OCI-LY7 (cell line): ENCODE results near the gene SDC3. TPM values are rescaled to one million over a fixed set of nuclear protein-coding genes. Genes with fewer than 3 reads are reported as not detected.

Experiments used
- BruUV-seq: library from RNA; stranded (reverse); fragments of 400-500 nt; replicated peaks from 2 replicates; lab custom pipeline; 2021; lab: Mats Ljungman, UMichigan
- CTCF ChIA-PET: fragments of 300-600 bp; sonication (Branson Sonifier 250); formaldehyde crosslinking; loops from one replicate; lab custom pipeline; 2022; ENCODE audit warnings: antibody characterized with exemption; ENCODE audit not compliant: unreplicated experiment; lab: Charles Lee
- POLR2A ChIA-PET: fragments of 300-600 bp; sonication (Branson Sonifier 250); formaldehyde crosslinking; loops from one replicate; lab custom pipeline; 2022; ENCODE audit warnings: antibody characterized with exemption; lab: Charles Lee
- DNase-seq: peaks from one replicate; pipeline ENCODE4 v3.0.0-alpha.2; 2015; ENCODE audit warnings: low spot score
- H2AFZ ChIP-seq: fragments of 200-600 bp; sonication (generic), shearing (Covaris generic); 2 replicates; pipeline ENCODE4 v1.6.1; 2014; ENCODE audit warnings: mild to moderate bottlenecking, antibody characterized with exemption, low read length, moderate library complexity
- H3K27ac ChIP-seq: fragments of 200-600 bp; sonication (generic); 2 replicates; pipeline ENCODE4 v1.5.1; 2014; ENCODE audit warnings: mixed run types, low read depth, mild to moderate bottlenecking, moderate library complexity, low read length, inconsistent platforms; ENCODE audit not compliant: poor library complexity, severe bottlenecking
- H3K36me3 ChIP-seq: fragments of 200-600 bp; sonication (generic); 2 replicates; pipeline ENCODE4 v1.6.1; 2014; ENCODE audit warnings: mild to moderate bottlenecking, antibody characterized with exemption, low read length, moderate library complexity, mixed read lengths; ENCODE audit not compliant: insufficient read depth
- H3K4me1 ChIP-seq: fragments of 200-600 bp; sonication (generic); 2 replicates; pipeline ENCODE4 v1.5.1; 2014; ENCODE audit warnings: mild to moderate bottlenecking, low read length; ENCODE audit not compliant: insufficient read depth, poor library complexity, severe bottlenecking
- H3K4me2 ChIP-seq: fragments of 200-600 bp; sonication (generic); 2 replicates; pipeline ENCODE4 v1.6.1; 2014; ENCODE audit warnings: mild to moderate bottlenecking, low read length
- H3K4me3 ChIP-seq: fragments of 200-600 bp; sonication (generic); 2 replicates; pipeline ENCODE4 v1.5.1; 2014; ENCODE audit warnings: mild to moderate bottlenecking, low read depth, low read length; ENCODE audit not compliant: poor library complexity, severe bottlenecking
- H3K79me2 ChIP-seq: fragments of 200-600 bp; sonication (generic); 2 replicates; pipeline ENCODE4 v1.6.1; 2016; ENCODE audit warnings: low read depth, mild to moderate bottlenecking, low read length, moderate library complexity, mixed read lengths; ENCODE audit not compliant: insufficient read depth
- H3K9me2 ChIP-seq: fragments of 200-600 bp; sonication (generic); 2 replicates; pipeline ENCODE4 v1.6.1; 2016; ENCODE audit warnings: mild to moderate bottlenecking, low read length, mixed read lengths; ENCODE audit not compliant: insufficient read depth
- H3K9me3 ChIP-seq: fragments of 200-600 bp; sonication (generic); 2 replicates; pipeline ENCODE4 v1.6.1; 2014; ENCODE audit warnings: mild to moderate bottlenecking, mixed run types, low read length, mixed read lengths
- H4K20me1 ChIP-seq: fragments of 200-600 bp; sonication (generic); 2 replicates; pipeline ENCODE4 v1.6.1; 2014; ENCODE audit warnings: mild to moderate bottlenecking, antibody characterized with exemption, low read length, moderate library complexity, mixed read lengths; ENCODE audit not compliant: insufficient read depth
- CTCF ChIP-seq: fragments of 200-600 bp; sonication (generic); conservative IDR thresholded peaks from 2 replicates; pipeline ENCODE4 v1.5.1; 2014; ENCODE audit warnings: mild to moderate bottlenecking, antibody characterized with exemption, low read length, moderate library complexity, mixed read lengths
- EZH2phosphoT487 ChIP-seq: fragments of 200-600 bp; sonication (generic); IDR thresholded peaks from 2 replicates; pipeline ENCODE4 v1.6.1; 2018; ENCODE audit warnings: low read depth, borderline replicate concordance, mild to moderate bottlenecking, mixed run types, antibody characterized with exemption, low read length, moderate library complexity, mixed read lengths
- intact Hi-C: fragments of 100-400 bp; cut with micrococcal nuclease; formaldehyde crosslinking; loops from one replicate; pipeline ENCODE4 v1.10.0; 2022; ENCODE audit not compliant: unreplicated experiment
- total RNA-seq, 2 experiments: library from RNA; depleted of rRNA in 1 of 2; stranded (reverse); fragments of >200 nt in 1 of 2; shearing (Covaris generic) in 1 of 2; gene quantifications; 2 replicates each; pipeline ENCODE4 v1.2.3, GENCODE V29; 2014 to 2022

SDC3 gene
- total RNA-seq, 2 experiments from 2014 or later, result not detected

- Histone ChIP-seq H3K9me3 (no peaks in the 10 kb centered on the region), H3K36me3 (no peaks in the 10 kb centered on the region), H3K9me2 (no peaks in the 10 kb centered on the region), H3K27ac (no peak overlapping the region), H2AFZ (no peak overlapping the region), H3K4me2 (no peak overlapping the region), H3K4me1 (no peaks in the 10 kb centered on the region), H3K79me2 (no peaks in the 10 kb centered on the region), H3K4me3 (no peak overlapping the region), H4K20me1 (no peaks in the 10 kb centered on the region)
- CTCF ChIA-PET, result interaction anchor here (1.0 kb wide), 1 partner anchor 18 kb away, joined by 3 read pairs; no protein-coding TSS in a partner anchor
- DNase-seq, result no peak
- POLR2A ChIA-PET, result no interaction called here
- TF ChIP-seq CTCF, result no peak
- TF ChIP-seq EZH2phosphoT487, result no peak
- BruUV-seq, result no TSS peak
- intact Hi-C loops, result no loop called here
These were observed 21.7 kb downstream of the SDC3 start for GRCh38 chr1:30886710-30887428.

GRCh38 chr1:30885570-30886522 lies 22.7 kb downstream of the SDC3 start:
- H3K4me2 ChIP-seq, result no peak overlapping the region
- H3K9me3 ChIP-seq, result no peaks in the 10 kb centered on the region
- H3K9me2 ChIP-seq, result no peaks in the 10 kb centered on the region
- no peaks in the 10 kb centered on the region for H3K79me2 ChIP-seq
- H3K36me3 ChIP-seq, result no peaks in the 10 kb centered on the region
- intact Hi-C loops, result no loop called here
- no peak overlapping the region for H3K4me3 ChIP-seq
- no peak overlapping the region for H2AFZ ChIP-seq
- TF ChIP-seq CTCF (no peak), EZH2phosphoT487 (no peak)
- ChIA-PET POLR2A (no interaction called here), CTCF (interaction anchor here (0.6 to 1.0 kb wide), 2 partner anchors 19 to 106 kb away, joined by 3 read pairs; no protein-coding TSS in a partner anchor)
- DNase-seq, result no peak
- H4K20me1 ChIP-seq, result no peaks in the 10 kb centered on the region
- BruUV-seq, result no TSS peak
- peaks cover 7% of the 10 kb centered on the region for H3K4me1 ChIP-seq
- H3K27ac ChIP-seq, result no peak overlapping the region
